Measurements from ENCODE around the gene PRKN. TPM values are rescaled to one million over a fixed set of nuclear protein-coding genes. Genes with fewer than 3 reads are reported as not detected.

The PRKN gene
- total RNA-seq, 1 experiment from 2014 or later: 0.46 TPM

- no peak for TF ChIP-seq TCF7L2 (IDR thresholded peaks at IDR 0.05; ENCODE audit: low read depth, low read length)
- Histone ChIP-seq H3K27me3 (ENCODE audit: control insufficient read depth, insufficient read depth, low read length) (no peaks in the 10 kb centered on the region), H3K9me3 (ENCODE audit: control insufficient read depth, insufficient read depth, low read depth, low read length) (no peaks in the 10 kb centered on the region), H3K27ac (ENCODE audit: low read length) (no peak overlapping the region), H3K4me1 (ENCODE audit: control insufficient read depth, insufficient read depth, low read length) (no peaks in the 10 kb centered on the region), H3K4me3 (ENCODE audit: low read depth in 2 of 2, low read length in 2 of 2) (no peak overlapping the region), H3K36me3 (ENCODE audit: control insufficient read depth, insufficient read depth, low read length) (no peaks in the 10 kb centered on the region)
- no TSS peak for BruUV-seq (replicated peaks)
- in situ Hi-C loops (cut with HindIII; ENCODE audit: low pct_unique_long_range_greater_than_20kb, low sequenced_read_pairs) (no loop called here), intact Hi-C loops (cut with micrococcal nuclease; ENCODE audit: unreplicated experiment) (no loop called here)
- CTCF ChIA-PET: no interaction called here
- no peak for DNase-seq (ENCODE audit: low read depth, low spot score)
- POLR2A ChIA-PET: no interaction called here
- no peak for ATAC-seq
Observed at GRCh38 chr6:161503570-161503969, 1224.0 kb downstream of the PRKN start.

GRCh38 chr6:161498881-161499280 lies 1228.7 kb downstream of the PRKN start:
- ATAC-seq: no peak
- in situ Hi-C loops (cut with HindIII; ENCODE audit: low pct_unique_long_range_greater_than_20kb, low sequenced_read_pairs): no loop called here
- CTCF ChIA-PET: no interaction called here

More at GRCh38 chr6:161498881-161499280, 1228.7 kb downstream of the PRKN start:
- Histone ChIP-seq H3K27me3 (ENCODE audit: control insufficient read depth, insufficient read depth, low read length) (no peaks in the 10 kb centered on the region), H3K36me3 (ENCODE audit: control insufficient read depth, insufficient read depth, low read length) (no peaks in the 10 kb centered on the region), H3K4me3 (ENCODE audit: low read depth in 2 of 2, low read length in 2 of 2) (no peak overlapping the region), H3K4me1 (ENCODE audit: control insufficient read depth, insufficient read depth, low read length) (no peaks in the 10 kb centered on the region), H3K27ac (ENCODE audit: low read length) (no peak overlapping the region), H3K9me3 (ENCODE audit: control insufficient read depth, insufficient read depth, low read depth, low read length) (no peaks in the 10 kb centered on the region)
- intact Hi-C loops (cut with micrococcal nuclease; ENCODE audit: unreplicated experiment): loop anchor here (5.0 kb wide), 1 partner anchor 82 kb away; no protein-coding TSS in a partner anchor
- BruUV-seq (replicated peaks): no TSS peak
- POLR2A ChIA-PET: no interaction called here
- no peak for TF ChIP-seq TCF7L2 (IDR thresholded peaks at IDR 0.05; ENCODE audit: low read depth, low read length)
- TF ChIP-seq SIN3A (IDR thresholded peaks at IDR 0.05; ENCODE audit: borderline replicate concordance, insufficient read depth, low read depth, low read length): no peak
- TF ChIP-seq REST (IDR thresholded peaks at IDR 0.05; ENCODE audit: insufficient read depth in 1 of 2, low read depth in 2 of 2, low read length in 1 of 2): no peak
- TF ChIP-seq, protein P1, sequence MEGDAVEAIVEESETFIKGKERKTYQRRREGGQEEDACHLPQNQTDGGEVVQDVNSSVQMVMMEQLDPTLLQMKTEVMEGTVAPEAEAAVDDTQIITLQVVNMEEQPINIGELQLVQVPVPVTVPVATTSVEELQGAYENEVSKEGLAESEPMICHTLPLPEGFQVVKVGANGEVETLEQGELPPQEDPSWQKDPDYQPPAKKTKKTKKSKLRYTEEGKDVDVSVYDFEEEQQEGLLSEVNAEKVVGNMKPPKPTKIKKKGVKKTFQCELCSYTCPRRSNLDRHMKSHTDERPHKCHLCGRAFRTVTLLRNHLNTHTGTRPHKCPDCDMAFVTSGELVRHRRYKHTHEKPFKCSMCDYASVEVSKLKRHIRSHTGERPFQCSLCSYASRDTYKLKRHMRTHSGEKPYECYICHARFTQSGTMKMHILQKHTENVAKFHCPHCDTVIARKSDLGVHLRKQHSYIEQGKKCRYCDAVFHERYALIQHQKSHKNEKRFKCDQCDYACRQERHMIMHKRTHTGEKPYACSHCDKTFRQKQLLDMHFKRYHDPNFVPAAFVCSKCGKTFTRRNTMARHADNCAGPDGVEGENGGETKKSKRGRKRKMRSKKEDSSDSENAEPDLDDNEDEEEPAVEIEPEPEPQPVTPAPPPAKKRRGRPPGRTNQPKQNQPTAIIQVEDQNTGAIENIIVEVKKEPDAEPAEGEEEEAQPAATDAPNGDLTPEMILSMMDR (IDR thresholded peaks at IDR 0.05): no peak
- TF ChIP-seq POLR2AphosphoS5 (IDR thresholded peaks at IDR 0.05; ENCODE audit: low read depth, low read length): no peak
- no peak for DNase-seq (ENCODE audit: low read depth, low spot score)
